ENCODE data around the gene CEP112.

The CEP112 gene

GRCh38 chr17:65626451-65626850 lies 565.5 kb downstream of the CEP112 start:
- DNase-seq: no peak

DNA sequence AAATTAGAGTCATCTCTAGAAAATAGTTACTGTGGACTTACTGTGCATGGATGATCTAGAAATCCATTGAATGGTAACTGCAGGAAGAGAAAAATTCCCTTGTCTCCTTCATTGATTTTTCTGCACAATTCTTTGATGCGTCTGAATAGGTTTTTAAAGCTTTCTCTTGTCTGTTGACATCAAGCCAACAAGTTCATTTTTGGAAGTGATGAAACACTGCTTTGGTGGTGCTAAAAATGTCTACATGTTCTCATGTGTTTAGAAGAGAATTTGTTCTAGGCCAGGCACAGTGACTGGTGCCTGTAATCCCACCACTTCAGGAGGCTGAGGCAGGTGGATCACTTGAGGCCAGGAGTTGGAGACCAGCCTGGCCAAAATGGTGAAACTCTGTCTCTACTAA lies 573.4 kb downstream of the CEP112 start:
- DNase-seq: no peak

- DNase-seq: no peak
Observed at GRCh38 chr17:65617496-65617895, 574.4 kb downstream of the CEP112 start.

DNA sequence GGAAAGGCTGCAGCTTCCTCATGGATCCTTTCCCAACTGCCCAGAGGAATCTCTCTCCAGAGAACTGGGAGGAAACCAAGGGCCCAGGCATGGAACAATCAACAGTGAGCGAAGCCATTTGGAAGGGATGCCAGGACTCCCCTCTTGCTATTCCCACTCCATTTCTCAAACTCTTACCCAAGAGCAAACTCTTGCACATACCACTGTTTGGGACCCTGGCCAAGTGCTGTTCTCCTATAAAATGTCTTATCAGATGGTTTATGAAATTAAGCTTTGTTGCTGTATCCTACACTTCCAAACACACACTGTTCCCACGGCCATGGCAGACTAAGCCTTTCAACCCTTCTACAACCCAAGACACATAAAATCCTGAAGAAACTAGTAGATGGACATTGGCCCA lies 582.2 kb downstream of the CEP112 start:
- DNase-seq: no peak

GRCh38 chr17:65609286-65609685 lies 582.6 kb downstream of the CEP112 start:
- no peak for DNase-seq

- no peak for DNase-seq
Observed at GRCh38 chr17:65604070-65604469, 587.9 kb downstream of the CEP112 start.

- DNase-seq: no peak
Observed at GRCh38 chr17:65601881-65602280, 590.1 kb downstream of the CEP112 start.

DNA sequence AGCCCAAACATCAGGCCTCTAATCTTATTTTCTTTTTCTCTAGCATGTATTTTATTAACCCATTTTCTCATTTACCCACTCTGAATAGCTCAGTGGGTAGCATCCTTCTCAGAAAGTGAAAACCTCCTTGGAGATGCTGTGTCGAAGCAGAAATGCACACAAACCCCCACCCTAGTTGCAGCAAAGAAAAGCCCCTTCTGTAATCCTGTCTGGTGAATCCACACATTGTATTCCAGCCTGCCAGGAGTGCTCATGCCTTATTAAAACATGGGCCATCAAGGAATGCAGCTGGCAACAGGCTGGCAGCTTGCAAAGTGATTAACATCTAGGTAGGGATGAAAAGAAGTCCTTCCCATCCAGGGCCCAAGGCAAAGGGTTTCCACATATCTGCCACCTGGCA lies 590.8 kb downstream of the CEP112 start:
- DNase-seq: no peak

GRCh38 chr17:65600518-65600917 lies 591.4 kb downstream of the CEP112 start:
- no peak for DNase-seq

- no peak for DNase-seq
Observed at GRCh38 chr17:65599650-65600049, 592.3 kb downstream of the CEP112 start.

- DNase-seq: no peak
Observed at GRCh38 chr17:65598746-65599145, 593.2 kb downstream of the CEP112 start.

DNA sequence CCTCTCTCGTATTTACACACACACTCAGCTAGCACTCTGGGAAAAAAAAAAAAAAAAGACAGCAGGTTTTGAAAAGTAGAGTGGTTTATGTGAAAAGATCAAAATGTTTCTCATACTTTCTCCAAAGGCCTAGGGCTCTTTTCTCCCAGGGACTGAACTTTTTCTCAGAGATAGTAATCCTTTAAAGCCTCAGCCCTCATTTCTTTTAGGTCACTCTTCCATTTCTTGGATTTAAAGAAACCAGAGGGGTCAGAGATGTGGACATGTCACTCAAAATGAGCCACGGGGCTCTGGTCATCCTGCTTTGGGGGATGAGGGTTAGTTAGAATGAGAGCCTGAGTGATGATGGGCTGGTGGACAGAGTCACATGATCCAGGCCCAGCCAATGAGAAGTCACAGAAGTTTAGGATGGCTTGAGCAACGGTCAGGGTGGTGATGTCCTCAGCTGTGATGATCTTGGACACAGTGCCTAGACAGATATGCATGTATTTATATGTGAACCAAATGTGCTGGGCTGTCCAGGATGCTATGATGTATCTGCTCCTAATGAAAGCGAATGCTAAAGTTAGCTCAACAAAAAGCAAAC lies 596.8 kb downstream of the CEP112 start:
- DNase-seq: no peak

- DNase-seq: no peak
Observed at GRCh38 chr17:65593855-65594845, 597.8 kb downstream of the CEP112 start.

DNA sequence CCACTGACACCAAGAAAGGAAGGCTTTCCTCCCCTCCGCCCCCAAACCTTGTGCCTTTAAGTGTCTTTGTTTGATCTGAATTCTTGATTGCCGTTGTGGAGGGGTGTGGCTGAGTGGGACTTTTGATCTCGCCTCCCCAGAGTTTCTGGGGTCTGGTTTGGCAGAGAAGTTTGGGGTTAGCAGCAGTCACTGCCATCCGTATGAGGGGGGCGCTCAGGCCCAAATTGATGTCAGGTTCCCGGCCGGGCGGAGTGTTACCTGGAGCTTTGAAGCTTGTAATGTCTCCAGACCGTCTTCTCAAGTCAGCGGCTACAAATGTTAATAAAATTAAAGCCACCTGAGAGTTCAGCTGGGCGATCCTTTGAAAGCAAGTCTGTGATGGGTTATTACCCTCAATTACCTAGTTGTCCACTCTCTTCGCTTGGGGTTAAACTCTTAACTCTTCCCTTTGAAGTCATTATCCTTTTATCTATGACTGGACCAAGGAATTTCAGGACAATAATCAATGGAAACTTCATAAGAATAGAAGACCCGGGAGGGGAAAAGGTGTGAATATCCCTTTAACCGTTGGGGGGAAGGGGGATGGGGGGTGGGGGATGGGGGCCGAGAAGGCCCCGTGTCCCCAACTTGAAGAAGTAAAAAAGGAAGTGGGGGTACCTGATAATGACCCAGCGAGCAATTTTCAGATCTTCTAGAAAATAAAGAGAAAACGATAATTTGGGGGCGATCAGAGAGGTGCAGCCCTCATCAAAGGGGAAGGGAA lies 598.7 kb downstream of the CEP112 start:
- DNase-seq: no peak

- no peak for DNase-seq
Observed at GRCh38 chr17:65592125-65592965, 599.6 kb downstream of the CEP112 start.

- no peak for DNase-seq
Observed at GRCh38 chr17:65589321-65589720, 602.6 kb downstream of the CEP112 start.

DNA sequence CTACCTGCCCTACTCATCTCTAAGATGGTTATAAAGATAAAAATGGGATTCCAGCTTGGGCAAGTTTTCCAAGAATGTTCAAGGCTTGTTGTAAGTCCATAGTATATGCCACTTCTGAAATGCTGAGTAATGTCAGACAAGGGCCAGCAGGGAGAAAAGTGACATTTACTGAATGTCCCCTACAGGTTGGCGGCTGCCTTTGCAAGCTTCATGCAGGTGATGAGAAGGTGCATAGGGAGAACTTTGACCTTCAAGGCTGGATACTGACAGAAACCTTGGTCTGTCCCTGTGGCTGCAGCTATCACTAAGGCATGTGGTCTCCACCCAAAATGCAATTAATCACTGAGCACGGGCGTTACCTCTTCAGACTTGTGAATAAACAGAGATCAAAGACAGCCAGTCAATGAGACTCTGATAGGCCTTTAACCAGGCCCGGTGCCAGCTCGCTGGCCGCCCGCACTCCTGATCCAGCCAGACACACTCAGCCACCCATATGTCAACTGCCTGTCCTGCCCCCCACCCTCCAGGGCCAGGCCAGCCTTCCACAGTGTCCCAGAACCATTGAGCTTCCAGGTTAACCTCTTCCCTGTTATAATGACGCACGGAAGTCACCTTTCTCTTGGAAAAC lies 603.6 kb downstream of the CEP112 start:
- no peak for DNase-seq

DNA sequence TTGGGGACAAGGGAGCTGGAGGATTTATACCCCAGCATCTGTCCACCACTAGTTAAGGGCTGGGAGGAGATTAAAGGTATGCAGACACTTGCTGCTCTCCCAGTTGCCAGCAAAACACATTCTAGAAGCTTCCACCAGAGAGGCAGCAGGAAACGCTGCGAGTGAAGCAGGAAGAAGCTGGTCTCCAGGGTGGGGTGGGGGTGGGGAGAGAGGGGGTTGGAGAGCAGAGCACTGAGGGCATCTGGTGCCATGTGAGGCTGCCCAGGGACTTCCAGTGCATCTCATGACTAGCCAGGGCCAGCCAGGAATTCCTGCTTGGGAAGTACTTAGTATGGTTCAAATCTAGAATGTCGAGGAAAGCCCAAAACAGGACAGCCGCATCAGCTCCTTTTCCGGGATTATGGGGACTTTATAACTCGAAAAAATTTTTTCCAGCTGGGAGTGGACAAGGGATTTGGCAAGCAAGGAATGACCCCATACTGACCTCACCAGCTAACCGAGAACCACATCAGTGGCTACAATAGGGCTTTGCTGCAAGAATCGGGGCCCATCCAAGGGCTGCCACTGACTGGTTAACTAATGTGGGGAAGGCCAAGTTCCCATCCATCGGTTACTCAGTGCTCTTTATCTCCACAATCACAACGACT lies 604.3 kb downstream of the CEP112 start:
- no peak for DNase-seq

DNA sequence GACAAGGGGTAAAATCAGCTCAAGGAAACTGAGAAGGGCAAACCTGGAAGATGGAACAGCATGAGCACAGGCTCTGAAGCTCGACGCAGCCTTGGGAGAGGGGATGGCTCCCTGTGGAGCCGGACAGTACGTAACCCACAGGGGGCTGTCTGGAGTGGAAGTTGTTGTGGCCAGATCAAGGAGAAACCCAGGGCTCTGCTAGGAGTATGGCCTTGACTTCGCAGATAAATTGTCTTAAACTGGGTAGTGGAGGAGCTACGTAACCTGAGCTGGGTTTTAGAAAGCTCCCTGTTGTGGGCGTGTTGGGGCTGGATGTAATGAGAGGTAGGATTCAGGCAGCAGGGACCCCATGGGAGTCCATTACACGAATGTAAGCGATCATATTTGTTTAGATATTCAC lies 605.0 kb downstream of the CEP112 start:
- no peak for DNase-seq
